PC-3 (cell line): ENCODE data around the gene SMG7.

Source experiments
- EZH2 ChIP-seq: fragments of 300-600 bp; sonication (generic); IDR thresholded peaks from one replicate; pipeline ENCODE4 v1.6.1; 2017; ENCODE audit warnings: antibody characterized with exemption, mild to moderate bottlenecking, low read length; ENCODE audit not compliant: unreplicated experiment
- EZH2phosphoT487 ChIP-seq: fragments of 300-600 bp; sonication (generic); IDR thresholded peaks from 2 replicates; pipeline ENCODE4 v1.6.1; 2018; ENCODE audit warnings: mild to moderate bottlenecking, antibody characterized with exemption, low read length, borderline replicate concordance
- TF ChIP-seq, protein P1 (sequence below): fragments of 300-600 bp; sonication (generic); conservative IDR thresholded peaks from 2 replicates; pipeline ENCODE4 v1.5.1; 2017; ENCODE audit warnings: antibody characterized with exemption, low read depth, mild to moderate bottlenecking, low read length

DNA sequence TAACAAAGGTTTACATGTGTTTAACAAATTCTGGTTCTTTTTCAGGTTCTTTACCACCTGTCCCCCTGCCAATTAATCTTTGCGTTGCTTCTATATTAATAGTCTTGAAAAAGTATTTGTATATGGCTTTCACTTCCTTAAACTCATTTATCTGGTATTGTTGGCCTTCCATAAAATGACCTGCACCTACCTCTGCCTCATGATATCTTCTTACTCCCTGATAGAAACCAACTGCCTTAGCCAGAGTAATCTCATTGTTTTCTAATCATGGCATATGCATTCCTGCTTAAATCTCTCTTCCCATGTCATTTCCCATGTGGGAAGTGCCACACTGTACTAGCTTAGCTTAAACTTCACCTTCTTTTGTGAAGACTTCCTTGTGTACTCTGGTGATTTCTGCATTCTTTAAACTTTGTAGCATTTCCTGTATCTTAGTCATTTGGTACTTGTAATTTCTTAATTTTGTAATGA lies 8.7 kb downstream of the SMG7 start:
- TF ChIP-seq, protein P1, sequence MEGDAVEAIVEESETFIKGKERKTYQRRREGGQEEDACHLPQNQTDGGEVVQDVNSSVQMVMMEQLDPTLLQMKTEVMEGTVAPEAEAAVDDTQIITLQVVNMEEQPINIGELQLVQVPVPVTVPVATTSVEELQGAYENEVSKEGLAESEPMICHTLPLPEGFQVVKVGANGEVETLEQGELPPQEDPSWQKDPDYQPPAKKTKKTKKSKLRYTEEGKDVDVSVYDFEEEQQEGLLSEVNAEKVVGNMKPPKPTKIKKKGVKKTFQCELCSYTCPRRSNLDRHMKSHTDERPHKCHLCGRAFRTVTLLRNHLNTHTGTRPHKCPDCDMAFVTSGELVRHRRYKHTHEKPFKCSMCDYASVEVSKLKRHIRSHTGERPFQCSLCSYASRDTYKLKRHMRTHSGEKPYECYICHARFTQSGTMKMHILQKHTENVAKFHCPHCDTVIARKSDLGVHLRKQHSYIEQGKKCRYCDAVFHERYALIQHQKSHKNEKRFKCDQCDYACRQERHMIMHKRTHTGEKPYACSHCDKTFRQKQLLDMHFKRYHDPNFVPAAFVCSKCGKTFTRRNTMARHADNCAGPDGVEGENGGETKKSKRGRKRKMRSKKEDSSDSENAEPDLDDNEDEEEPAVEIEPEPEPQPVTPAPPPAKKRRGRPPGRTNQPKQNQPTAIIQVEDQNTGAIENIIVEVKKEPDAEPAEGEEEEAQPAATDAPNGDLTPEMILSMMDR: no peak
- no peak for TF ChIP-seq EZH2phosphoT487
- TF ChIP-seq EZH2: no peak
